Measurements from ENCODE around the gene SLC22A1.
"Not testable (repeated sequence)": the region's sequence is repeated elsewhere in the genome, so short reads cannot be mapped to it uniquely, and the experiment has no call there.

- TF ChIP-seq CTCF (IDR thresholded peaks at IDR 0.05; ENCODE audit: low read depth, low read length); EZH2phosphoT487 (IDR thresholded peaks at IDR 0.05; ENCODE audit: low read depth): not testable (repeated sequence)
Measured at GRCh38 chr6:160134337-160134751, 12.7 kb downstream of the SLC22A1 start.
